Fibroblast of mammary gland (primary cell): ENCODE data around the gene LDLRAD3.
"Not testable (repeated sequence)": the region's sequence is repeated elsewhere in the genome, so short reads cannot be mapped to it uniquely, and the experiment has no call there.

Experiments used
- DNase-seq: peaks from one replicate; pipeline ENCODE4 v3.0.0-alpha.2; 2010; ENCODE audit warnings: low read depth
- H3K4me3 ChIP-seq: 2 replicates; pipeline ENCODE4 v1.5.1; 2011; ENCODE audit warnings: low read depth, mild to moderate bottlenecking, low read length, moderate library complexity; ENCODE audit not compliant: control insufficient read depth
- CTCF ChIP-seq: conservative IDR thresholded peaks from 2 replicates; pipeline ENCODE4 v1.5.1; 2011; ENCODE audit warnings: low read depth, low read length, inconsistent platforms; ENCODE audit not compliant: control insufficient read depth, insufficient read depth

The LDLRAD3 gene

GRCh38 chr11:36012979-36013378, 69.1 kb downstream of the LDLRAD3 start:
- DNase-seq = peak; percentile 55
- TF ChIP-seq CTCF = no peak
- no peak overlapping the region for H3K4me3 ChIP-seq

- not testable (repeated sequence) for DNase-seq, H3K4me3 ChIP-seq
Measured at GRCh38 chr11:36013446-36013845, 69.6 kb downstream of the LDLRAD3 start.

GRCh38 chr11:36013950-36014897, 70.4 kb downstream of the LDLRAD3 start:
- H3K4me3 ChIP-seq = no peak overlapping the region
- DNase-seq = no peak
- no peak for TF ChIP-seq CTCF

- H3K4me3 ChIP-seq = no peak overlapping the region
- TF ChIP-seq CTCF = no peak
- DNase-seq = no peak
Measured at GRCh38 chr11:36014898-36015665, 71.2 kb downstream of the LDLRAD3 start.

GRCh38 chr11:36015799-36016198, 71.9 kb downstream of the LDLRAD3 start:
- no peak for TF ChIP-seq CTCF
- DNase-seq = peak; percentile 43
- H3K4me3 ChIP-seq = no peak overlapping the region

GRCh38 chr11:36016263-36016662, 72.4 kb downstream of the LDLRAD3 start:
- no peak for TF ChIP-seq CTCF
- no peak overlapping the region for H3K4me3 ChIP-seq
- DNase-seq = peak; percentile 43

- no peak for TF ChIP-seq CTCF
- no peak overlapping the region for H3K4me3 ChIP-seq
- DNase-seq = no peak
Measured at GRCh38 chr11:36016709-36017108, 72.8 kb downstream of the LDLRAD3 start.
